Ovary (tissue), 9 donors: ENCODE measurements around the gene TSPAN32. TPM values are rescaled to one million over a fixed set of nuclear protein-coding genes. Genes with fewer than 3 reads are reported as not detected.
A peak's percentile ranks its signal among the peaks of the same experiment; 100 is the strongest.

Experiments used
- DNase-seq, 5 donors: peaks; one replicate each; pipeline ENCODE4 v3.0.0-alpha.2; 2019 to 2020
- H3K27ac ChIP-seq, 2 donors: fragments of 200-600 bp; one replicate each; pipeline versions ENCODE4 v1.5.1 to v1.8.0; 2019 to 2022
- H3K27me3 ChIP-seq: fragments of 200-600 bp; one replicate; pipeline ENCODE4 v1.8.0; 2022
- H3K36me3 ChIP-seq: fragments of 200-600 bp; sonication (generic); one replicate; pipeline ENCODE4 v1.5.1; 2019
- H3K4me1 ChIP-seq: one replicate; pipeline ENCODE4 v1.8.1; 2013; ENCODE audit warnings: mild to moderate bottlenecking, moderate library complexity; ENCODE audit not compliant: insufficient read depth
- H3K4me3 ChIP-seq: fragments of 200-600 bp; sonication (generic); one replicate; pipeline ENCODE4 v1.5.1; 2017
- H3K9me3 ChIP-seq, 2 donors: fragments of 200-600 bp in 1 of 2; sonication (generic) in 1 of 2; one replicate each; pipeline versions ENCODE4 v1.5.1 to v1.8.1; 2013 to 2019; ENCODE audit warnings: mild to moderate bottlenecking in 1 of 2, moderate library complexity in 1 of 2
- EP300 ChIP-seq: sonication (generic); formaldehyde crosslinking; IDR thresholded peaks from one replicate; pipeline ENCODE4 v1.6.1; 2017; ENCODE audit warnings: antibody characterized with exemption
- POLR2A ChIP-seq: fragments of 450-650 bp; IDR thresholded peaks from one replicate; pipeline ENCODE4 v1.6.1; 2017; ENCODE audit warnings: antibody characterized with exemption, mild to moderate bottlenecking, moderate library complexity
- WGBS, 3 donors: extraction: QIAGEN DNeasy Blood & Tissue Kit in 1 of 3; methylation state at CpG; one replicate each; pipeline versions ENCODE4 v1.1.5 to v1.1.7; 2013 to 2017; 5-methylcytosine and 5-hydroxymethylcytosine counted together
- intact Hi-C, 4 donors: fragments of 100-400 bp; cut with DNase I; formaldehyde crosslinking; loops; one replicate each; pipeline versions ENCODE4 v1.11.0 to v1.15.1; 2022 to 2023
- polyA plus RNA-seq, 2 donors: library from polyadenylated mRNA; stranded (reverse); fragments of 200-250 nt in 1 of 2; fragments of 350-450 nt in 1 of 2; fragmentation: Illumina TruSeq in 1 of 2; extraction: RNeasy Lipid Tissue Mini Kit (QIAGEN cat#74804) in 1 of 2; gene quantifications; one replicate each; pipeline ENCODE4 v1.2.3, GENCODE V29; 2013 to 2014
- total RNA-seq, 7 donors: library from RNA; depleted of rRNA in 2 of 7; stranded (reverse); fragments of >200 nt in 2 of 7; fragmentation: NEBNext Ultra II Directional in 3 of 7; extraction: Animal tissue kit (Norgen Biotek cat#: 25700) in 3 of 7; gene quantifications; one replicate each; pipeline versions ENCODE4 v1.1.0 to v1.2.4, GENCODE V29; 2016 to 2023
- TF ChIP-seq, protein P1 (sequence below), 3 donors: fragments of 450-650 bp in 2 of 3; fragments of 200-600 bp in 1 of 3; IDR thresholded peaks; one replicate each; pipeline versions ENCODE4 v1.5.1 to v1.8.0; 2016 to 2022; ENCODE audit warnings: antibody characterized with exemption in 3 of 3, mild to moderate bottlenecking in 1 of 3
- donor health status: DM: no; HTN: no; CAD: no; lungs with moderate emphysema.
- donor health status: DM: no; HTN: no; CAD: no.
- donor health status: Bipolar disorder and iron deficiency.
- donor health status: DM: yes; HTN: yes; CAD: no.
- donor health status: DM: no; HTN: no; CAD: no.
- donor health status: DM: yes; HTN: yes; CAD: no.

The TSPAN32 gene
- total and polyA plus RNA-seq, 9 donors: 0.63 to 3.9 (median 1.3) TPM; not detected in 2

DNA sequence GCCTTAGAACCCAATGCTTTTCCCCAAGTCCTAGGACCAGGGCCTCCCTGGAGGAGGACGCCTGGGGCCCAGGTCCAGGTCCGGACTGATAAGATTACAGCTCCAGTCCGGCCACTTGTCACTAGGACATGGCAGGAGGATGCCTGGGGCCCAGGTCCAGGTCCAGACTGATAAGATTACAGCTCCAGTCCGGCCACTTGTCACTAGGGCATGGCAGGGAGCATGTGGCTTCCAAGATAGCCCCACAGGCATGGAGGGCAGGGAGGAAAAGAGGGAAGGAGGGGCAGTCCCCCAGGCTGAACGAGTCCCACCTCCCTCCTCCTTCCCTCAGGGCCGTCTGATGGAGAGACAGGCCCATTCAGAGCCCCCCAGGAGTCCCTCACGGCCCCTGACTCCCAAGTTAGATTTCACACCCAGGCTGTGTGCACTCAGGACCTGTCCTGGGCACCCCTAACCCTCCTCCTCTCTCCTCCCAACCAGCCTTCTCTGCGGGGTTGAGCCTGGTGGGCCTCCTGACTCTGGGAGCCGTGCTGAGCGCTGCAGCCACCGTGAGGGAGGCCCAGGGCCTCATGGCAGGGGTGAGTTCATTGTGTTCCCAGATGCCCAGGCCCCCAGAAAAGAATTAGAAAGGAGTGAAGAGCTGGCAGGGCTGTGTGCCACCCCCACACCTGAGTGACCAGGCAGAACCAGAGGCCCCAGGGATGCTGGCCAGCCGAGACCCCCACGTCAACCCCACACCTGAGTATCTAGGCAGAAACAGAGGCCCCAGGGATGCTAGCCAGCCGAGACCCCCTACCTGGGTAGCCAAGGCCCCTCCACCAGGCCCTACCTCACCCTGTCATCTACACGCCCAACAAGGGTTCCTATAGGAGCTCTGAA, 2.1 kb downstream of the TSPAN32 start:
- H3K9me3 ChIP-seq: no peaks in the 10 kb centered on the region
- H3K4me1 ChIP-seq: peaks cover 27% of the 10 kb centered on the region
- TF ChIP-seq, protein P1, sequence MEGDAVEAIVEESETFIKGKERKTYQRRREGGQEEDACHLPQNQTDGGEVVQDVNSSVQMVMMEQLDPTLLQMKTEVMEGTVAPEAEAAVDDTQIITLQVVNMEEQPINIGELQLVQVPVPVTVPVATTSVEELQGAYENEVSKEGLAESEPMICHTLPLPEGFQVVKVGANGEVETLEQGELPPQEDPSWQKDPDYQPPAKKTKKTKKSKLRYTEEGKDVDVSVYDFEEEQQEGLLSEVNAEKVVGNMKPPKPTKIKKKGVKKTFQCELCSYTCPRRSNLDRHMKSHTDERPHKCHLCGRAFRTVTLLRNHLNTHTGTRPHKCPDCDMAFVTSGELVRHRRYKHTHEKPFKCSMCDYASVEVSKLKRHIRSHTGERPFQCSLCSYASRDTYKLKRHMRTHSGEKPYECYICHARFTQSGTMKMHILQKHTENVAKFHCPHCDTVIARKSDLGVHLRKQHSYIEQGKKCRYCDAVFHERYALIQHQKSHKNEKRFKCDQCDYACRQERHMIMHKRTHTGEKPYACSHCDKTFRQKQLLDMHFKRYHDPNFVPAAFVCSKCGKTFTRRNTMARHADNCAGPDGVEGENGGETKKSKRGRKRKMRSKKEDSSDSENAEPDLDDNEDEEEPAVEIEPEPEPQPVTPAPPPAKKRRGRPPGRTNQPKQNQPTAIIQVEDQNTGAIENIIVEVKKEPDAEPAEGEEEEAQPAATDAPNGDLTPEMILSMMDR (IDR thresholded peaks at IDR 0.05): no peak
- TF ChIP-seq EP300 (no peak), POLR2A (no peak)
- peak overlapping the region; percentile 48 to 71 for H3K27ac ChIP-seq
- peak in 2 of 5 donors; percentile 24 to 37 for DNase-seq
- no peaks in the 10 kb centered on the region for H3K36me3 ChIP-seq
- H3K27me3 ChIP-seq: no peaks in the 10 kb centered on the region
- WGBS, 3 donors: 74 to 78% (median 76%) methylated on average over 14 to 15 of the region's 15 CpGs
- H3K4me3 ChIP-seq: no peak overlapping the region
- intact Hi-C loops: loop anchor here (2.0 to 10.0 kb wide), 6 partner anchors 107 to 1422 kb away; no protein-coding TSS in a partner anchor

DNA sequence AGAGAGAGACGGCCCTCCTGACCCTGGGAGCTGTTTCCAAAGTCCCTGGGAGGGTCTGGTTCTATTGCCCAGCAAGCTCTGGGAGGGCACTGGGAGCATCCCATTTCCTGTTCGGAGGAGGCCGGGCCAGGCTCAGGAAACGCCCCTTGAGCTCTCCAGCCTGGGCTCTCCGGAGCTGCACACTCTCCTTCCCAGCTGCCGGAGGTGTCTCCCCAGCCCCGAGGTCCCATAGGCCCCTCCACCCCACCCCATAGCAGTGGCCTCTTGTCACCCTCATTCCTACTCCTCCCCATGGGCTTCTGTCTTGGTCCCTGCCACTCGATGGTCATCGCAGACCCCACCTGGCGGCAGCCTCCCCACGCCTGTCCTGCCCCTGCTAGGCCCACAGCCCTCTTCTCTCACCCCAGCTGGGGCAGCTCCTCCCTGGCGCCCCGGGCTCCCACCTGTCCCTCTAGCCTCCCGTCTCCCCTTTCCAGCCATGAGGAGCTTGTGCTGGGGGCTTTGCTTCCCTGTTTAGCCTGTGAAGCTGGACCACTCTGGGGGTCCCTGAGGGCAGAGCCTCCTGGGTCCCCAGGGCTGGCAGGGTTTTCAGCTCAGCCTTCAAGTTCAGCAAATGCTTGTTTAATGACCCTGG, 2.8 kb downstream of the TSPAN32 start:
- H3K27me3 ChIP-seq: no peaks in the 10 kb centered on the region
- peak in 2 of 5 donors; percentile 34 to 40 for DNase-seq
- H3K36me3 ChIP-seq: no peaks in the 10 kb centered on the region
- peaks cover 27% of the 10 kb centered on the region for H3K4me1 ChIP-seq
- H3K27ac ChIP-seq: peak overlapping the region; percentile 48 to 71
- TF ChIP-seq EP300 (no peak), POLR2A (no peak)
- TF ChIP-seq, protein P1 (IDR thresholded peaks at IDR 0.05): no peak
- no peak overlapping the region for H3K4me3 ChIP-seq
- 53 to 64% (median 62%) methylated on average over 14 of the region's 14 CpGs for WGBS, 3 donors
- no peaks in the 10 kb centered on the region for H3K9me3 ChIP-seq
- intact Hi-C loops: loop anchor here (1.0 to 10.0 kb wide), 9 partner anchors 78 to 1422 kb away; no protein-coding TSS in a partner anchor

DNA sequence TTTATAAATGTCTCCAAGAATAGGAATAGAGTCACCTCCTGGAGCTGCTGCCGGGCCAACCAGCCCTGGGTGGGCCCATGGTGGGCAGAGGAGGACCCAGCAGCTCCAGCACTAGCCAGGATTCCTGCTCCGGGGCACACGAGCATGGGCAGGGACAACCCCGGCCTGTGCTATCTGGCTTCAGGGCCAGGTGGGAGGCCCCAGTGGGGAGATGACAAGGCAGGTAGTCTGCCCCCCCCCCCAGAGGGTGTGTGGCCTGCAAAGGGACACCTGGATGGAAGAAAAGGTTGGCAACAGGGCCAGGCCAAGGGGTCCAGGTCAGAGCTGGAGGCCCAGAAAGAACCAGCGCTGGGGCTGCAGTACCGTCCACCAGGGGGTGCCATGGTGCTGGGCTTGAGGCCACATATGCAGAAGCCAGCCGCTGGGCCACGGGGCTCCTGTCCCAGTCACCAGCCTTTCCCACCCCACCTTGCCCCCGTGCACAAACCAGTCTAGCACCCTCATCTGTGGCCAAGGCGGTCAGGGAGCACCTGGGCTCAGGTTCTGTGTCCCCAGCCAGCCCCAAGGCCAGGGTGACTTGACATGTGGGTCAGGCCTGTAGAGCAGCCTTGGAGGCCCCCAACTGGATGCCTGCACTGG, 3.4 kb downstream of the TSPAN32 start:
- TF ChIP-seq, protein P1 (IDR thresholded peaks at IDR 0.05): peak; percentile 74 to 94 (median 89)
- TF ChIP-seq POLR2A: no peak
- H3K27ac ChIP-seq: peak overlapping the region; percentile 48 to 71
- H3K27me3 ChIP-seq: no peaks in the 10 kb centered on the region
- intact Hi-C loops: loop anchor here (1.0 to 10.0 kb wide), 7 partner anchors 77 to 587 kb away; no protein-coding TSS in a partner anchor
- peak; percentile 82 to 91 (median 88) for DNase-seq
- H3K36me3 ChIP-seq: no peaks in the 10 kb centered on the region
- peaks cover 27% of the 10 kb centered on the region for H3K4me1 ChIP-seq
- WGBS, 3 donors: 27 to 31% (median 31%) methylated on average over 10 of the region's 10 CpGs
- no peak overlapping the region for H3K4me3 ChIP-seq
- no peaks in the 10 kb centered on the region for H3K9me3 ChIP-seq

DNA sequence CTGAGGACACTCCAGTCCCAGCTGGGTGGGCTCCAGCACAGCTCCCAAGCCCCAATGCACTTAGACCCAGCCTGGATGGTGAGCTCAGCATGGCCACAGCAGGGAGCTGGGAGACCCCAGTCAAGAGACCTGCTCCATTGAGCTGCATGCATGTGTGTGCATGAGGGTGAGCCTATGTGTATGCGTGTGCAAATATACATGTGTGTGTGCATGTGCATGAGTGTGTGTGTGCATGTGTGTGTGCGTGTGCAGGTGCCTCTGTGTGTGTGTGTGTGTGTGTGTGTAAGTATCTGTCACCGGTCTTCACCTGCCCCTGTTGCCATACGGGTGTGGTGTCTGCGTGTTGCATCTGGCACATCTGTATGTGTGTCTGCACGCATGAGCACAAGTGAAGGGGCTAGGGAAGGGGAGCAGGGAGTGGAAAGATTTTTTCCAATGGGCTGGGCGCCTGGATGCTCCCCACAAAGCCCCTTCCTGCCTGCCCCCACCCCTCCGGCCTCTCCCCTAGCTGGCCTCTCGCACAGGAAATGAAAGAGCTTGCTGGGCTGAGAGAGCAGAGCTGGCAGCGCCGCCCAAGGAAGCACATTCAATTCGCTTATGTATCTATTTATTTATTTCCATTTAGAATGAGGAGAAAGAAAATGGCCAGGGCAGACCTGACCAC, 4.1 kb downstream of the TSPAN32 start:
- WGBS, 3 donors: 10 to 19% (median 10%) methylated on average over 12 of the region's 12 CpGs
- peaks cover 27% of the 10 kb centered on the region for H3K4me1 ChIP-seq

More for the DNA sequence above, 4.1 kb downstream of the TSPAN32 start:
- Histone ChIP-seq H3K9me3 (no peaks in the 10 kb centered on the region), H3K36me3 (no peaks in the 10 kb centered on the region), H3K4me3 (no peak overlapping the region), H3K27ac (peak overlapping the region; percentile 79 to 94), H3K27me3 (no peaks in the 10 kb centered on the region)
- TF ChIP-seq, protein P1 (IDR thresholded peaks at IDR 0.05): no peak
- TF ChIP-seq POLR2A (no peak), EP300 (no peak)
- intact Hi-C loops: loop anchor here (1.0 to 10.0 kb wide), 7 partner anchors 76 to 586 kb away; no protein-coding TSS in a partner anchor
- peak; percentile 51 to 74 (median 65) for DNase-seq
